Measurements from ENCODE around the gene EPB41L4B.
"Not testable (repeated sequence)": the region's sequence is repeated elsewhere in the genome, so short reads cannot be mapped to it uniquely, and the experiment has no call there.

The EPB41L4B gene

GRCh38 chr9:109163194-109163593 is 157.7 kb downstream of the EPB41L4B start:
- no peak for DNase-seq (ENCODE audit: low spot score)

- DNase-seq (ENCODE audit: low spot score): no peak
Measured at GRCh38 chr9:109162677-109163076, 158.2 kb downstream of the EPB41L4B start.

- no peak for DNase-seq (ENCODE audit: low spot score)
Measured at GRCh38 chr9:109161471-109161870, 159.4 kb downstream of the EPB41L4B start.

- no peak for DNase-seq (ENCODE audit: low spot score)
Measured at GRCh38 chr9:109159583-109159982, 161.3 kb downstream of the EPB41L4B start.

- no peak for DNase-seq (ENCODE audit: low spot score)
Measured at GRCh38 chr9:109158651-109159050, 162.2 kb downstream of the EPB41L4B start.

GRCh38 chr9:109156708-109157107 is 164.2 kb downstream of the EPB41L4B start:
- DNase-seq (ENCODE audit: low spot score): no peak

GRCh38 chr9:109150925-109151545 is 169.8 kb downstream of the EPB41L4B start:
- DNase-seq (ENCODE audit: low spot score): no peak

GRCh38 chr9:109149722-109150121 is 171.1 kb downstream of the EPB41L4B start:
- DNase-seq (ENCODE audit: low spot score): no peak

- DNase-seq (ENCODE audit: low spot score): no peak
Measured at GRCh38 chr9:109149089-109149488, 171.8 kb downstream of the EPB41L4B start.

- DNase-seq (ENCODE audit: low spot score): no peak
Measured at GRCh38 chr9:109145051-109145450, 175.8 kb downstream of the EPB41L4B start.

GRCh38 chr9:109143881-109144562 is 176.8 kb downstream of the EPB41L4B start:
- DNase-seq (ENCODE audit: low spot score): peak; percentile 40

- no peak for DNase-seq (ENCODE audit: low spot score)
Measured at GRCh38 chr9:109141375-109141774, 179.5 kb downstream of the EPB41L4B start.

- no peak for DNase-seq (ENCODE audit: low spot score)
Measured at GRCh38 chr9:109139851-109140250, 181.0 kb downstream of the EPB41L4B start.

- no peak for DNase-seq (ENCODE audit: low spot score)
Measured at GRCh38 chr9:109138421-109138820, 182.4 kb downstream of the EPB41L4B start.

GRCh38 chr9:109134167-109134578 is 186.7 kb downstream of the EPB41L4B start:
- DNase-seq (ENCODE audit: low spot score): no peak

GRCh38 chr9:109133533-109133932 is 187.3 kb downstream of the EPB41L4B start:
- DNase-seq (ENCODE audit: low spot score): no peak

GRCh38 chr9:109132567-109133021 is 188.3 kb downstream of the EPB41L4B start:
- no peak for DNase-seq (ENCODE audit: low spot score)

GRCh38 chr9:109129470-109130197 is 191.2 kb downstream of the EPB41L4B start:
- DNase-seq (ENCODE audit: low spot score): no peak

- DNase-seq (ENCODE audit: low spot score): not testable (repeated sequence)
Measured at GRCh38 chr9:109126671-109127070, 194.2 kb downstream of the EPB41L4B start.

- DNase-seq (ENCODE audit: low spot score): no peak
Measured at GRCh38 chr9:109124121-109124520, 196.7 kb downstream of the EPB41L4B start.

- DNase-seq (ENCODE audit: low spot score): no peak
Measured at GRCh38 chr9:109122726-109123621, 197.9 kb downstream of the EPB41L4B start.

Data from AG08395 (cell line).